ENCODE results near the gene IGF1.

Gene IGF1

GRCh38 chr12:102435827-102436436, 44.4 kb downstream of the IGF1 start:
- DNase-seq (ENCODE audit: extremely low spot score, insufficient read length, low read depth): no peak
- peak; percentile 29 for FAIRE-seq

GRCh38 chr12:102433304-102433703, 47.1 kb downstream of the IGF1 start:
- DNase-seq (ENCODE audit: extremely low spot score, insufficient read length, low read depth) (no peak), FAIRE-seq (peak; percentile 35)

- no peak for DNase-seq (ENCODE audit: extremely low spot score, insufficient read length, low read depth)
- FAIRE-seq: no peak
Observed at GRCh38 chr12:102430661-102431060, 49.7 kb downstream of the IGF1 start.

DNA sequence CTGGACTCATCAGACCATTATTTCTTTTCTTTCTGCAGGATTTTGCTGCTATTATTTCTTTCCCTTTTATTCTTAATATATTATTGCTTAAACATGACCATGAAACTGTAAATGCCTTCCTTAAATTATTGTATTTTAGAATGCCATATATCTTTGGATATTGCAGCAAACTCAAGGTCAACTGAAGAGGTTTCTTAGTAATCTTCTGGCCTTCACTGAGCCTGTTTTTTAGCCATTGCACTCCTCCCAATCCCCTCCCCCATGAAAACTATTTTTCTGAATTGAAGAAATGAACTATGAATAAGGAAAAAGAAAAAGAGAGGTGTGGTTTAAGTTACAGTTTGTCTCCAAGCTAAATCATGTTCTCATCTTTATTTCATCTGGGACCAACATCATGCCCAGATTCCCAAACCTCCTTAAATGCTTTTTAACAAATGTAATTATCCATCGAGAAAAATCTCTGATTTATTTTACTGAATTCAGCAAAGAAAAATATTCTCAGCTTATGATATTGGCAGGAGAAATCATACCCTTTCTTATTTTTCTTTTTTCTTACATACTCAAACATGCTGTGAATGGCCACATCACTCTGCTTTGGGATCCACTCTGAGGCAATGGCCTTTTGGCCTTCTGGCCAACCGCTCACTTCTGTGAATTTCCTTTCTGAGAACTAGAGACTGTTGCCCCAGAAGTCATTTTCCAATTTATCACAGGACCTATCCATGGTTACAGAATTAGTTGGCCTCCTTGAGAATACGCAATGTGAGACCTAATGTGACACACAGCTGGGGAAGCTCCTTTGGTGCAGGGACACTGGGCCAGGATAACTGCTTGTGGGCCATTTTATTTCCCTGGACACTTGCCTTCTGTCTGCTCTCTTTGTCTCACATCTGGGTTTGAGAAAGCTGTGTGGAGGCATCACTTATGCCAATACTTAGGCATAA, 50.9 kb downstream of the IGF1 start:
- FAIRE-seq (no peak), DNase-seq (ENCODE audit: extremely low spot score, insufficient read length, low read depth) (no peak)

- DNase-seq (ENCODE audit: extremely low spot score, insufficient read length, low read depth) (no peak), FAIRE-seq (no peak)
Observed at GRCh38 chr12:102427543-102427941, 52.8 kb downstream of the IGF1 start.

DNA sequence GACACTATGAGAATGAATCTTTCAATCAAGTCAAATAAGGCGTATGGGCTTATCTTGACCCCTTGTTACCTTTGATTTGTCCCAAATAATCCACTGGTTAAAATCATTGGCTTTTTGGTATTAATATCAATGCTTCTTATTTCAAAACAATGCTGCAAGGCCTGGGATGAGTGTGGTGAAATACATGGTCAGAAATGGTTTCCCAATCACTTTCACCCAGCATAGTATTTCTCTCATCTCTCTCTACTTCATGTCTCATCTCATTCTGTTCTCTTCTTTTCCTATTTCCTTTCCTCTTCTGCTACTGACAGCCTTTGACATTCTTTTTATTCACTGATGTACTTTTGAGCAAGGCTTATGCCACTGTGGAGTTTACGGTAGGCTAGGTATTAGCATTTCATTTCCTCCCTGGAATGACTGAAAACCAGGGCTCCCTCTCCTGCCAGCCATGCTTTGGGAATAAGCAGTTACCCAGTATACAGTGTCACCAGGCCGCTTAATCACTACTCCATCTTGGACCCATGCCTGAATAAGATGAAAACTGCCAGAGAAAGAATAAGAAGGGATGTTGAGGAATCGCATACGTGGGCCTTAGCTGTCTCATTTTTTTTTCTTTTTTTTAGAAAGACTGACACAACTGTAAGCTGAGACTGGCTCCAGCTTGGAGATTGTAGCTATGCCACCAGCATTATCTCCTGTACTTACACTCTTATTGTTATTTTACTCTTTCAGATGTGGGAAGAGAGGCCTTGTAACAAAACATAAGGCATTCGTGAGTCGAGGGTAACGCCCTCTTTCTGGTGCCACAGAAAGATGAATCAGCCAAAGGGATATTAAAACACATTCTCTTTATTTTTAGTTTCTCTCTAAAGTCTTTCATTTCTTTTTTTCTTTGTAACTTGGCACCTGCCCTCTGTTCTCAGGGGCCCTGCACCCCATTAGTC, 53.5 kb downstream of the IGF1 start:
- FAIRE-seq (no peak), DNase-seq (ENCODE audit: extremely low spot score, insufficient read length, low read depth) (no peak)

- no peak for FAIRE-seq
Observed at GRCh38 chr12:102425109-102426039, 55.0 kb downstream of the IGF1 start.

GRCh38 chr12:102423462-102423861, 56.9 kb downstream of the IGF1 start:
- DNase-seq (ENCODE audit: extremely low spot score, insufficient read length, low read depth) (no peak), FAIRE-seq (no peak)

More at GRCh38 chr12:102425109-102426039, 55.0 kb downstream of the IGF1 start:
- DNase-seq (ENCODE audit: extremely low spot score, insufficient read length, low read depth): no peak

DNA sequence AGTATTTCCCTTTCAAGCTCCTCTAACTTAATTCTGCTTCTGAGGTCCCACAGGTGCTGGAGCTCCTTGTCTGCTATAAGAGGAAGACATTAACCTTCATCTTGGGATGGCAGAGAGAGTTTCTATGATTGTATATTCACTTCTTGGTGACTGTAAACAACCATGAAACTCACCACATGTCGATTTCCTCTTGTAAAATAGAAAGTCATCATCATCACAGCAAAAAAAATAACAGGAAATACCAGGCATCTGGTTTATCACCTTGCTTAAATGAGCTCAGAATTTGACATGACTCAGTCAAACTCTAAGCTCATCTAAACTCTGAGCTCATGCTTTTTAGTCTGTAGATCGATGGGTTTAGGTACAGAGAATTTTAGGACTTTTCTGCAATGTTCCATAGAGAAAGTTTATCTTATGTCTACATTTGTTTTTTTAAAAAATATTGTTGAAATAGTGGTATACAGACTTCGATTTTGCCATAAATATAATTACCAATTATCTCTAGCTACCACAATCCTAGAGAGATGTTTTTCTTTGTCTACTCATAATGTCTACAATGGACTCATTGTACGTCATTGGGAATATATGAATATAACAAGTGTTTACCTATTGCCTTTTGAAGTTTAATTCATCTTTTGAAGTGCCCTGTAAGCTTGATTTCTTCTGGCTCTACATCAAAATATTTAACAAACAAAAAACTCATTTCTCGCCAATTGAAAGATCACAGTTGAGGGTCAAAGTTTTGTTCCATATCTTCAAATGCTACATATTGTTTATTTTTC, 58.4 kb downstream of the IGF1 start:
- FAIRE-seq (peak; percentile 21), DNase-seq (ENCODE audit: extremely low spot score, insufficient read length, low read depth) (no peak)

DNA sequence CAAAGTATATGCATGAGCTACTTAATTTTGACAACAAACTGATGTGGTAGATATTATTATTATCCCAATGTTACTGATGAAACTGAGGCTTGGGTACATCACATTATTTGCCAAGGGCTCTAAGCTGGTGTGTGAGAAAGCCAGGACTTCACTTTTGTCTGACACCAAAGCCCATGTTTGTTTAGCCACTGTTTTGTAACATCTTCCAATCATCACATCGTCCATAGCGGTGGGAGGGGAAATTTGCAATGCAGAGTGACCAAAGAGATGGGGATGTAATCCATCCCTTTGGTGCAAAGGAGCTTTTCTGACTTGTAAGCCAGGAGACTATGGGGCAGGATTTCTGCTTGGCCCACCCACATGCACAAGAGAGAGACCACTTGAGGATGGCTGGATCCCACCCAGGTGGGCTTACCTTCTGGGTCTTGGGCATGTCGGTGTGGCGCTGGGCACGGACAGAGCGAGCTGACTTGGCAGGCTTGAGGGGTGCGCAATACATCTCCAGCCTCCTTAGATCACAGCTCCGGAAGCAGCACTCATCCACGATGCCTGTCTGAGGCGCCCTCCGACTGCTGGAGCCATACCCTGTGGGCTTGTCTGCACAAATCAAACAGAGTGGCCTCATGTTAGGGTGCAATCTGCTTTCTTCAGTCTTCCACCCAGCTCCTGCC, 61.1 kb downstream of the IGF1 start:
- DNase-seq (ENCODE audit: extremely low spot score, insufficient read length, low read depth): no peak
- no peak for FAIRE-seq

DNA sequence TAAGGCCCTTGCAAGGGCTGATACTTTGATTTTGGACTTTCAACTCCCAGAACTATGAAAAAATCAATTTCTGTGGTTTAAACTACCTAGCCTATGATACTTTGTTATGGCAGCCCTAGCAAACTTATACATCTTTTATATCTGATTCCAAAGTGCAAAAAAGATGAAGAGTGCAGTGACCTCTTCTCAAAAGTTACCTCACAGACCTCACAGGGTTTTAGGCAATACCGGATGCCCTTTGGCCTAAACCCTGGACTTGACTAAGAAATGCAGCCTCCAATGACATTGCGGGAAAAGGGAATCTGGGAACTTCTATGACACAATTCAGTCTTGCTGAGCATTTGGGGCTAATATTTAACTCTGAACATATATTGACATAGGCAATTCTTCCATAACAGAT, 63.3 kb downstream of the IGF1 start:
- FAIRE-seq (no peak), DNase-seq (ENCODE audit: extremely low spot score, insufficient read length, low read depth) (no peak)

DNA sequence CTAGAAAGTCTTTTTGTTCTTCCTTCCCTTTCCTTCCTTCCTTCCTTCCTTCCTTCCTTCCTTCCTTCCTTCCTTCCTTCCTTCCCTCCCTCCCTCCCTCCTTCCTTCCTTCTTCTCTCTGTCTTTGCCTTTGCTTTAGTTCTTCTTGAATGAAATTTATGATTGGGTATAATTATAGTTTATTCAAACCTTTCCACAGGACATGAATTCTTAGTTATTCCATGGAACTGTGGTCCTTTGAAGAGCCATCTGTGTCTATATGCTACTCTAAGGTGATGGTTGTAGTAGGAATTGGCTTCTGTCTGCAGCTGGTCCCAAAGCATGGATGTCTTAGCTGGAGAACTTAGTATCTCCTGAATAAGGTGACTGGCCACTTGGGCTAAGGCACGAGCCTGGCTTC, 64.8 kb downstream of the IGF1 start:
- no peak for DNase-seq (ENCODE audit: extremely low spot score, insufficient read length, low read depth)
- FAIRE-seq: no peak

DNA sequence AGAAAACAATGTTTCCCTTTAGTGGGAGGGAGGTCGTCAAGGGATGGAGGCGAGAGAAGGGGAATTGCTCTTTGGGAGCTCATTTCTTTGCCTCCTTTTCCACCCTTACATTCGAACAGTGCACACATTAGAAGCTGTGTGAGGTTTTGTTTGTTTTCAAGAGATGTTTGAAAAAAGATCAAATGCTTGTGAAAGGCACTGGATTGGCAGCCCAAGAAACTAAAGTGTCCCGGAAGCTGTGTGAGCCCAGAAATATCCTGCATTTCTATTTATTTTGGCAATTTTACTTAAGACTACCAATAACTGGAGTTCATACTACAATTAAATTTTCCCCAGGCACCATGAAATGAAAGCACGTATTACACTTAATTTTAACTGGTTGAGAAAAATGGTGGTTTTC, 67.0 kb downstream of the IGF1 start:
- FAIRE-seq (no peak), DNase-seq (ENCODE audit: extremely low spot score, insufficient read length, low read depth) (no peak)

GRCh38 chr12:102410511-102410910, 69.9 kb downstream of the IGF1 start:
- FAIRE-seq: no peak
- DNase-seq (ENCODE audit: extremely low spot score, insufficient read length, low read depth): no peak

DNA sequence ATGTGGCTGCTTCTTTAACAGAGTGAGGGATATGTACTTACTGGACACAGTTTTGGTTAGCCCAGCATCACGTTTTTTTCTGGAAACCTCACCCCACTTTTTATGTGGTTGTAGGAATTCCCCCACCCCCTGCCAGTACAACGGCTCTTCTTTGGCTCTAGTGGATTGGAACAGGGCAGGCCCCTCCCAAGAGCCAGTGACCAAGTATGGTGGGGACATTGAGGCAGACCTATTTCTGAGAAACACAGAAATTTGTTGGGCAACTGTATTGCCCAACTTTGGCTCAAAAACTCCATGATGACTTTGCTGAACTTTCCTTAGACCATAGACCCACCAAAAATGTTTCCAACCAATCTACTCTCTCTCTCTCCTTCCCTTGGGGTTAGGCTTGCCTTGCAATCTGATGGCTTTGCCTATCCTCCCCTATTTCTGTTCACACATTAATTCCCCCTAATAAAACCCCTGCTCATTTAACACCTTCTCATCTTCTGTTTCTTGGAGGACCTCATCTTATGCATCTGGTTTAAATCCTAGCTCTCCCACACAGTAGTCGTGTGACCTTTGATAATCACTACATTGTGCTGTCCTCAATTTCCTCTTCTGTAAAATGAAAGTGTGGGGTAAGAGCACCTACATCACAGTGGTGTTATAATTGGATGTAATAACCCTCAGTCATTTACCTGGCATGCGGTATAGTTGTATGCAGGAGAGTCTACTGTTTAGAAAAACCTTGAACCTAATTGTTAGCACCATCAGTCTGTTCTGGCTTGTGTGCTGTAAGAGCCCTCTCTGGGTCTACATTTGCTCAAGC, 71.7 kb downstream of the IGF1 start:
- FAIRE-seq: no peak
- no peak for DNase-seq (ENCODE audit: extremely low spot score, insufficient read length, low read depth)

GRCh38 chr12:102407776-102408486, 72.4 kb downstream of the IGF1 start:
- DNase-seq (ENCODE audit: extremely low spot score, insufficient read length, low read depth) (no peak), FAIRE-seq (no peak)

All from GM18507 (cell line).